NCI-H82 treated with DMSO at 0.1 percent for 48 hours (cell line): ENCODE data around the gene CDR2.

Experiments
- DNase-seq: peaks from one replicate; lab custom pipeline; 2025; ENCODE audit not compliant: unreplicated experiment; lab: John Stamatoyannopoulos, UW

The CDR2 gene

GRCh38 chr16:22324787-22325597, 49.4 kb downstream of the CDR2 start:
- peak; percentile 92 for DNase-seq

- DNase-seq = no peak
Observed at GRCh38 chr16:22323959-22324786, 50.2 kb downstream of the CDR2 start.

- DNase-seq = no peak
Observed at GRCh38 chr16:22323173-22323958, 51.1 kb downstream of the CDR2 start.

GRCh38 chr16:22322741-22323140, 51.7 kb downstream of the CDR2 start:
- DNase-seq = no peak

GRCh38 chr16:22322021-22322471, 52.4 kb downstream of the CDR2 start:
- no peak for DNase-seq

- peak; percentile 80 for DNase-seq
Observed at GRCh38 chr16:22321340-22322001, 52.9 kb downstream of the CDR2 start.

GRCh38 chr16:22320572-22321339, 53.7 kb downstream of the CDR2 start:
- peak; percentile 80 for DNase-seq

GRCh38 chr16:22318690-22319358, 55.6 kb downstream of the CDR2 start:
- no peak for DNase-seq

GRCh38 chr16:22317625-22318024, 56.8 kb downstream of the CDR2 start:
- no peak for DNase-seq

GRCh38 chr16:22317001-22317530, 57.4 kb downstream of the CDR2 start:
- DNase-seq = no peak

- DNase-seq = no peak
Observed at GRCh38 chr16:22316411-22316811, 58.0 kb downstream of the CDR2 start.

GRCh38 chr16:22315979-22316378, 58.4 kb downstream of the CDR2 start:
- DNase-seq = no peak

- peak; percentile 42 for DNase-seq
Observed at GRCh38 chr16:22314661-22315626, 59.5 kb downstream of the CDR2 start.

- DNase-seq = no peak
Observed at GRCh38 chr16:22313876-22314470, 60.4 kb downstream of the CDR2 start.

- DNase-seq = peak; percentile 83
Observed at GRCh38 chr16:22312897-22313781, 61.3 kb downstream of the CDR2 start.

- no peak for DNase-seq
Observed at GRCh38 chr16:22311520-22311919, 62.9 kb downstream of the CDR2 start.
